Body of pancreas (tissue), 4 donors: ENCODE results near the gene DESI2. TPM values are rescaled to one million over a fixed set of nuclear protein-coding genes. Genes with fewer than 3 reads are reported as not detected.
A peak's percentile ranks its signal among the peaks of the same experiment; 100 is the strongest.
"Not testable (repeated sequence)": the region's sequence is repeated elsewhere in the genome, so short reads cannot be mapped to it uniquely, and the experiment has no call there.

ENCODE experiments used
- ATAC-seq: fragments of 150-250 bp; one replicate; pipeline ENCODE4 v1.9.1; 2016
- DNase-seq, 4 donors: peaks; one replicate each; pipeline ENCODE4 v3.0.0-alpha.2; 2019
- H3K27ac ChIP-seq, 4 donors: fragments of 200-600 bp; sonication (generic); 1 replicate in 3 of 4; 2 replicates in 1 of 4; pipeline versions ENCODE4 v1.5.1 to v1.6.1; 2016 to 2019; ENCODE audit warnings: mild to moderate bottlenecking in 1 of 4, mixed read lengths in 1 of 4, moderate library complexity in 1 of 4
- H3K27me3 ChIP-seq, 2 donors: fragments of 200-600 bp; sonication (generic); one replicate each; pipeline ENCODE4 v1.6.0; 2016; ENCODE audit warnings: mild to moderate bottlenecking in 1 of 2
- H3K36me3 ChIP-seq, 2 donors: fragments of 200-600 bp; sonication (generic); replicated peaks in 1 of 2; 2 replicates each; pipeline ENCODE4 v1.5.1; 2016; ENCODE audit warnings: low read depth in 2 of 2; ENCODE audit not compliant: insufficient read depth in 1 of 2
- H3K4me1 ChIP-seq: fragments of 200-600 bp; sonication (generic); one replicate; pipeline ENCODE4 v1.6.0; 2016
- H3K4me3 ChIP-seq, 2 donors: fragments of 200-600 bp; sonication (generic); 1 replicate in 1 of 2; 2 replicates in 1 of 2; pipeline ENCODE4 v1.5.1; 2016 to 2019
- H3K9me3 ChIP-seq, 3 donors: fragments of 200-600 bp; sonication (generic); 1 replicate in 2 of 3; 2 replicates in 1 of 3; pipeline ENCODE4 v1.5.1; 2016
- POLR2A ChIP-seq, 3 donors: fragments of 450-650 bp; IDR thresholded peaks; one replicate each; pipeline ENCODE4 v1.6.1; 2016; ENCODE audit warnings: antibody characterized with exemption in 3 of 3, mild to moderate bottlenecking in 2 of 3
- WGBS, 2 donors: methylation state at CpG; one replicate each; pipeline ENCODE4 v1.1.5; 2017; 5-methylcytosine and 5-hydroxymethylcytosine counted together
- intact Hi-C: fragments of 100-400 bp; cut with DNase I; formaldehyde crosslinking; loops from one replicate; pipeline ENCODE4 v1.15.1; 2023
- total RNA-seq, 2 donors: library from RNA; depleted of rRNA; stranded (reverse); fragments of >200 nt; gene quantifications; one replicate each; pipeline ENCODE4 v1.1.0, GENCODE V29; 2016
- TF ChIP-seq, protein P1 (sequence below), 7 experiments: fragments of 450-650 bp in 4 of 7; fragments of 200-600 bp in 3 of 7; sonication (generic) in 3 of 7; IDR thresholded peaks; one replicate each; pipeline ENCODE4 v1.5.1; 2016 to 2019; ENCODE audit warnings: antibody characterized with exemption in 7 of 7

Gene DESI2
- total RNA-seq, 2 donors from 2014 or later = 14.5 TPM

- Histone ChIP-seq H3K9me3 (no peaks in the 10 kb centered on the region), H3K4me1 (peaks cover 46% of the 10 kb centered on the region), H3K36me3 (no peaks in the 10 kb centered on the region), H3K27me3 (no peaks in the 10 kb centered on the region), H3K27ac (no peak overlapping the region), H3K4me3 (no peak overlapping the region)
- ATAC-seq (no peak), DNase-seq (no peak)
- intact Hi-C loops = no loop called here
- 29% methylated on average over 3 of the region's 3 CpGs for WGBS, 2 donors
- TF ChIP-seq, protein P1, sequence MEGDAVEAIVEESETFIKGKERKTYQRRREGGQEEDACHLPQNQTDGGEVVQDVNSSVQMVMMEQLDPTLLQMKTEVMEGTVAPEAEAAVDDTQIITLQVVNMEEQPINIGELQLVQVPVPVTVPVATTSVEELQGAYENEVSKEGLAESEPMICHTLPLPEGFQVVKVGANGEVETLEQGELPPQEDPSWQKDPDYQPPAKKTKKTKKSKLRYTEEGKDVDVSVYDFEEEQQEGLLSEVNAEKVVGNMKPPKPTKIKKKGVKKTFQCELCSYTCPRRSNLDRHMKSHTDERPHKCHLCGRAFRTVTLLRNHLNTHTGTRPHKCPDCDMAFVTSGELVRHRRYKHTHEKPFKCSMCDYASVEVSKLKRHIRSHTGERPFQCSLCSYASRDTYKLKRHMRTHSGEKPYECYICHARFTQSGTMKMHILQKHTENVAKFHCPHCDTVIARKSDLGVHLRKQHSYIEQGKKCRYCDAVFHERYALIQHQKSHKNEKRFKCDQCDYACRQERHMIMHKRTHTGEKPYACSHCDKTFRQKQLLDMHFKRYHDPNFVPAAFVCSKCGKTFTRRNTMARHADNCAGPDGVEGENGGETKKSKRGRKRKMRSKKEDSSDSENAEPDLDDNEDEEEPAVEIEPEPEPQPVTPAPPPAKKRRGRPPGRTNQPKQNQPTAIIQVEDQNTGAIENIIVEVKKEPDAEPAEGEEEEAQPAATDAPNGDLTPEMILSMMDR (IDR thresholded peaks at IDR 0.05) = no peak
- TF ChIP-seq POLR2A (IDR thresholded peaks at IDR 0.05) = no peak
Observed at GRCh38 chr1:244659694-244660093, 6.8 kb downstream of the DESI2 start.

DNA sequence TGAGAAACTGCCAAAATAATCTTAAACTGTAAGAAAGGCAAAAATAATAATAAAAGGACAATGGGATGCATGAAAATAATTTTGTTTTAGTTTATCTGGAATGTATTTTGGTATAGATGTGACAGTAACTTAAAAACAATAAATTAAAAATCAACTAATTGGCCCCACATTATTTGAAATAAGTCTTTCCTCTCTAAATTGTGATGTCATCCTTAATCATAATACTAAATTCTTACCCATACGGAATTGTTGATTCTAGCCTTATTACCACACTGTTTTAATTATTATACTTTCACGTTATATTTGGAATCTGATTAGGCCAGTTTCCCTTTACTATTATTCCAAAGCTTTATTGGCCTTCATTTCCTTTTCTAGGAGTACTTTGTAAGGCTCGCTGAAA, 7.7 kb downstream of the DESI2 start:
- intact Hi-C loops = no loop called here
- H3K4me1 ChIP-seq = peaks cover 37% of the 10 kb centered on the region
- TF ChIP-seq, protein P1 (IDR thresholded peaks at IDR 0.05) = no peak
- no peak for TF ChIP-seq POLR2A (IDR thresholded peaks at IDR 0.05)
- no peak overlapping the region for H3K27ac ChIP-seq
- ATAC-seq = no peak
- 96 to 97% methylated on average over 3 of the region's 3 CpGs for WGBS, 2 donors
- no peak overlapping the region for H3K4me3 ChIP-seq
- no peaks in the 10 kb centered on the region for H3K27me3 ChIP-seq
- no peaks in the 10 kb centered on the region for H3K9me3 ChIP-seq
- H3K36me3 ChIP-seq = no peaks in the 10 kb centered on the region
- DNase-seq = no peak

- ATAC-seq, H3K36me3 ChIP-seq, H3K4me3 ChIP-seq, intact Hi-C loops, H3K9me3 ChIP-seq, H3K27me3 ChIP-seq, DNase-seq, H3K27ac ChIP-seq: not testable (repeated sequence)
- WGBS, 2 donors = 78 to 98% methylated on average over 2 of the region's 4 CpGs
- H3K4me1 ChIP-seq = peaks cover 26% of the 10 kb centered on the region
Observed at GRCh38 chr1:244661569-244662312, 8.8 kb downstream of the DESI2 start.

GRCh38 chr1:244662599-244662998, 9.7 kb downstream of the DESI2 start:
- DNase-seq (no peak), ATAC-seq (peak; percentile 48)
- 43 to 51% methylated on average over 2 of the region's 2 CpGs for WGBS, 2 donors
- no peak overlapping the region for H3K27ac ChIP-seq
- peaks cover 22% of the 10 kb centered on the region for H3K4me1 ChIP-seq
- intact Hi-C loops = no loop called here
- H3K9me3 ChIP-seq = no peaks in the 10 kb centered on the region
- no peaks in the 10 kb centered on the region for H3K36me3 ChIP-seq
- H3K4me3 ChIP-seq = no peak overlapping the region
- H3K27me3 ChIP-seq = no peaks in the 10 kb centered on the region
- TF ChIP-seq, protein P1 (IDR thresholded peaks at IDR 0.05) = no peak
- TF ChIP-seq POLR2A (IDR thresholded peaks at IDR 0.05) = no peak

DNA sequence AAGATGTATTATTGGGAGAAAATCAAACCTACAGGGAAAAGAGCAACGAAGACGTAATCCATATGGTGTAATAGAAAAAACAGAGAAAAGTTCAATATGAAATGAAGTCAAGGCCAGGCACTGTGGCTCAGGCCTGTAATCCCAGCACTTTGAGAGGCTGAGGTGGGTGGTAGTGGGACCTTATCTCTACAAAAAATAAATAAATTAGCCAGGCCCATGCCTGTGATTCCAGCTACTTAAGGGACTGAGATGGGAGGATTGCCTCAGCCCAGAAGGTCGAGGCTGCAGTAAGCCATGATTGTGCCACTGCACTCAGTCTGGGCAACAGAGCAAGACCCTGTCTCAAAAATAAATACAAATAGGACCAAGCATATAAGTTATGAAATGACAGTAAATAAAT, 11.4 kb downstream of the DESI2 start:
- intact Hi-C loops = no loop called here
- ATAC-seq = no peak
- no peak overlapping the region for H3K4me3 ChIP-seq
- TF ChIP-seq POLR2A (IDR thresholded peaks at IDR 0.05) = no peak
- TF ChIP-seq, protein P1 (IDR thresholded peaks at IDR 0.05) = no peak
- no peaks in the 10 kb centered on the region for H3K27me3 ChIP-seq
- no peaks in the 10 kb centered on the region for H3K9me3 ChIP-seq
- no peak overlapping the region for H3K27ac ChIP-seq
- 66 to 71% methylated on average over 3 of the region's 3 CpGs for WGBS, 2 donors
- DNase-seq = no peak
- H3K4me1 ChIP-seq = peaks cover 16% of the 10 kb centered on the region
- H3K36me3 ChIP-seq = no peaks in the 10 kb centered on the region
